Effector CD4-positive, alpha-beta T cell (primary cell): Measurements from ENCODE around the gene SKIL.
"Not testable (repeated sequence)": the region's sequence is repeated elsewhere in the genome, so short reads cannot be mapped to it uniquely, and the experiment has no call there.

Experiments
- DNase-seq: peaks from one replicate; pipeline ENCODE4 v3.0.0-alpha.2; 2020
- total RNA-seq: gene quantifications from one replicate; lab custom pipeline; 2026; lab: John Stamatoyannopoulos, UW

SKIL gene
- 95.9 reads per million, percentile 82 among the genes with 10 or more reads in this experiment for total RNA-seq

DNA sequence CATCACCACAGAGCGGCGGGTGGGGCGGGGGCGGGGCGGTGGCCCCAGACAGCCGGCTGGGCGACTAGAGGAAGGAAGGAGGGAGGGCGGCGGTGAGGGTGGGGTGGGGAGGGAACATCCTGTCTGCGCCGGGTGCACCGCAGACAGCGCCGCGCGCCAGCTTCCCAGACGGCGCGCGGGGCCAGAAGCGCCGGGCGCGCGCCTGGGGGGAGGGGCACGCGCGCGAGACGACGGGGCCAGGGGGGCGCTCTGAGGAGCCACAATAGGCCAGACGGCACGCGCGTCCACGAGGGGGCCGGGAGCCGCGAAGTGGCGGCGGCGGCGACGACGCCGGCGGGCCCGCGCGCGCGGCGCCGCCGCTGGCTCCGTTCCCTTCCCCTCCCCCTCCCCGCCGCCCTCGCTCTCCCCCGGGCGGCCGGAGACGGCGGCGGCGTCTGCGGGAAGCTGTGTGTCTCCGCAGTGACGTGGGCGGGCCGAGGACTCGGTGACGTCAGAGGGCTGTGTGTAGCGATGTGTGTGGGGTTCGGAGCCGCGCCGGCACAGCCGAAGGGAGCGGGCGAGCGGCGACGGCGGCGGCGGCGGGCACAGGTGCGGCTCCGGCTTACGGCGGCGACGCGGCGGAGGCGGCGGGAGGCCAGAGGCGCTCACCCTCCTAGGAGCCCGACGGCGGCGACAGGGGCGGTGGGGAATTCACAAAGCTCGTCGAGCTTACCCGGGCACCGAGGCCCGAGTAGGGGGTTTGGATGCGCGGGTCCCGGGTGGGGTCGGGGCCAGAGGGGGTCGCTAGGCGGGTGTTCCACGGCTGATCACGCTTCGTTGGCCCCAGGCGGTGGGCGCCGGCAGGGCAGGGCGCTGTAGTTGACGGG, at the start of gene SKIL:
Gene SKIL, plus strand, starts transcription at position 540 of the 866 bp plus-strand sequence. CDS start 2,617 bp downstream, outside the sequence.
- peak; percentile 97 for DNase-seq

DNA sequence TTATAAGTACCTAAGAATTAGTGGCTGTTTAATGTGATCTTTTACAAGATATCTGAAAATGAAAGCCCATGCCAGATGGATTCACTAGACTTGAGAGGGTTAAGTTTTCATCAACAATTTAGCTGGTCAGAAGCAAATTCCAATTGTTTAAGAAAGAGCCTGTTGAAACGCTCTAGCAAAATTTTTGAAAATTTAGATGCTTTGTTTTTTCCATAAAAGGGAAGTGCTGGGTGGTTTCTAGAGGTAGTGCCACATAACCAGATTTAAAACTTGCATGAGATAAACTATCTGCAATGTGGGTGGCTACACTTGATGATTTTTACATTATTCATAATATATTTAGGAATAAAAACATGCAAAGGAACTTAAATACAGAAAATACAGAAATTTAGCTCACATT, 48.5 kb upstream of the SKIL start:
- DNase-seq: no peak

- DNase-seq: no peak
Observed at GRCh38 chr3:170317954-170318353, 39.6 kb upstream of the SKIL start.

- no peak for DNase-seq
Observed at GRCh38 chr3:170320461-170321121, 36.9 kb upstream of the SKIL start.

- DNase-seq: no peak
Observed at GRCh38 chr3:170321321-170322034, 36.0 kb upstream of the SKIL start.

- DNase-seq: no peak
Observed at GRCh38 chr3:170322566-170323269, 34.8 kb upstream of the SKIL start.

GRCh38 chr3:170323331-170323730, 34.2 kb upstream of the SKIL start:
- no peak for DNase-seq

GRCh38 chr3:170324962-170325361, 32.6 kb upstream of the SKIL start:
- DNase-seq: no peak

GRCh38 chr3:170327040-170327808, 30.3 kb upstream of the SKIL start:
- no peak for DNase-seq

GRCh38 chr3:170327868-170328548, 29.5 kb upstream of the SKIL start:
- DNase-seq: not testable (repeated sequence)

GRCh38 chr3:170330366-170330765, 27.1 kb upstream of the SKIL start:
- no peak for DNase-seq

DNA sequence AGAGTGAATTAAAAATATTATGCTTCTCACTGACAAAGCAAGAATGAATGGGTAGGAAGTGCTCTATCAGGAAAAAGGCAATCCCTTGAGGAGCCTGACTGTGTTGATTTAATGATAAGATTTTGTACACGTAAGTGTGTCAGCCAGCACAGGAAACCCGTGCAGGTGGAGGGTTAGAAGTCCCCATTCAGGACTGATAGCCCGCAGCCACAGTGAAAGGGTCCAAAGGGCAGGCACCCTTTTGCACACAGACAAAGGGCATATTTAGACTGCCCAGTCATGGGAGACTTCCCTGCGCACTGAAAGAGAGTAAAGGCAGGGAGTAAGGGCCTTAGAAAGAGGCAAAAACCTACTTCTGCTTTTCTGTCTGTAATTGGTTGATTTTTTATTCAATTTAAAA, 26.4 kb upstream of the SKIL start:
- no peak for DNase-seq

GRCh38 chr3:170337420-170337819, 20.1 kb upstream of the SKIL start:
- DNase-seq: no peak

DNA sequence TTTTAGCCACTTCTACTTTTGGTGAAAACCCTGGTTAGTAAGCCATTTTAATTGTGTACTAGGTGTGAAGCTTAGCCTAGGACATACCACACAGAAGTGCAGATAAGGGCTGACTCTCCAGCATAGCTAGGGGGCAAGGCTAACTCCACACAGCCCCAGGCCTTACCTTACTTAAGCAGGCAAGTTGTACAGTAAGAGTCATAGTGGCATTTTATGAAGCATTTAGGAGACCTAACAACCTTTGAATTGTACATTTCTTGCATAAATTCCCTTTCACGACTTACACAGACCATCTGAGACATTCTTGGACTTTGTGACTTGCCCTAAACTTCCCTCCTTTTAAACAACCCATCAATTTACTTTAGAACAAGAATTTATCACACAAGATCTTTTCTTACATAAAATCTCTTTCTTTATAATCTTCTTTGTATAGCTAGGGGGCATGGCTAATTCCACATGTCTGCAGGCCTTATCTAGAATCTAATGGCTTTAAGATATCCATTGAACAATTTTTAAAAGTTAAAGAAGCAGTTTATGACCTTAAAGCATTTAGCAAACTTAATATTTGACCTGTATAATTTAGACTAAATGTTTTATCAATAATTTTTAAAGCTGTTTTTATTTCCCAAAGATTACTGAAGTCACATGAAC, 18.7 kb upstream of the SKIL start:
- no peak for DNase-seq

DNA sequence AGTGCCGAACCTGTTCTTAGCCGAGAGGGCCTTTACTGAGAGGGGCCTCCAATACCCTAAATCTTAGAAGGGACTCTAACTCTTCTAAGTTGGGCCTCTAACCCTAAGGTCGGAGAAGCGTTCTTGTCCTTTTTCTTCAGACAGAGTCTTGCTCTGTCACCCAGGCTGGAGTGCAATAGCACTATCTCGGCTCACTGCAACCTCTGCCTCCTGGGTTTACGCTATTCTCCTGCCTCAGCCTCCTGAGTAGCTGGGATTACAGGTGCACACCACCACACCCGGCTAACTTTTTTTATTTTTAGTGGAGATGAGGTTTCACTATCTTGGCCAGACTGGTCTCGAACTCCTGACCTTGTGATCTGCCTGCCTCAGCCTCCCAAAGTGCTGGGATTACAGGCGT, 15.2 kb upstream of the SKIL start:
- DNase-seq: not testable (repeated sequence)

DNA sequence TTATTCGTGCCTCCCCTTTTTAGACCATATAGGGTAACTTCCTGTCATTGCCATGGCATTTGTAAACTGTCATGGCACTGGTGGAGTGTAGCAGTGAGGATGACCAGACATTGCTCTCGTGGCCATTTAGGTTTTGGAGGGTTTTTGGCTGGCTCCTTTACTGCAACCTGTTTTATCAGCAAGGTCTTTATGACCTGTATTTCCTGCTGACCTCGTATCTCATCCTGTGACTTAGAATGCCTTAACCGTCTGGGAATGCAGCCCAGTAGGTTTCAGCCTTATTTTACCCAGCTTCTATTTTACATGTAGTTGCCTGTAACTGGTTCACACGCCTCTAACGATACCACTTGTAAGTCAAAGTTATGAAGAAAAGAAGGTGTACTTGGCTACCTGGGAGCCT, 13.7 kb upstream of the SKIL start:
- DNase-seq: not testable (repeated sequence)

- DNase-seq: no peak
Observed at GRCh38 chr3:170344971-170345370, 12.5 kb upstream of the SKIL start.

DNA sequence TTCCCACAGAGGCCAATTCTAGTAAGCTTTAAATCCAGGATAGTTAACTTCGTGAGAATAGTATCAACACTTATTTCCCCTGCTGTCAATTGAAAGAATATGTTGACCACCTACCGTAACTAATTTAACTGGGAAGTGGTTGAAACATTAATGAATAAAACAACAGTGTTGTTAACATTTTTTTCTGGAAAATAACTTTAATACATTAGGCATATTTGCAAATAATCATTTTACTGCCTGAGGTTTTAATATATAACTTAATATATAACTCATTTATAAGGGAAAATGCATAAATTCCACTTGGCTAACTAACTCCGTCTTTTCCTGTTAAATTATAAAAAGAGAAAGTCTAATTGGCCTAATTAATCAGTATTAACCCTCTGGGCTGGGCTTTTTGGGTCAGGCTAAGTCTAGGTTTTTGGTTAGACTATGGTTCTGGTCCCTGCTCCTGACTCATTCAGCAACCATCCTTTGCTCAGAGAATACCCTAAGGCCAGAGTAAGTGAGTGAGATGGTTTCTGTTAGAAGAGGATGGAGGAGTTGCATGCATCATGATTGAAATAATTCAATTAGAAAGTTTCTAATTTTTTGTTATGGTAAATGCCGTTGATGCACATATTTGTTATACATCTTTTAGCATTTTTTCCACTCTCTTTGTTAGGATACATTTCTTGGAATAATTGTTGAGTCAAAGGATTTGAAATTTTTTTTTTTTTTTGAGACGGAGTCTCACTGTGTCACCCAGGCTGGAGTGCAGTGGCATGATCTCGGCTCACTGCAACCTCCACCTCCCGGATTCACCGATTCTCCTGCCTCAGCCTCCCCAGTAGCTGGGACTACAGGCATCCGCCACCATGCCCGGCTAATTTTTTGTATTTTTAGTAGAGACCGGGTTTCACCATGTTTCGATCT, 10.8 kb upstream of the SKIL start:
- DNase-seq: no peak
